Renal cortical epithelial cell (primary cell): ENCODE results near the gene ACYP1. TPM values are rescaled to one million over a fixed set of nuclear protein-coding genes. Genes with fewer than 3 reads are reported as not detected.
"Not testable (repeated sequence)": the region's sequence is repeated elsewhere in the genome, so short reads cannot be mapped to it uniquely, and the experiment has no call there.

Source experiments
- DNase-seq: peaks from one replicate; pipeline ENCODE4 v3.0.0-alpha.2; 2011; ENCODE audit warnings: low read depth
- total RNA-seq: library from RNA; depleted of rRNA; stranded (reverse); fragments of >200 nt; gene quantifications from 2 replicates; pipeline ENCODE4 v1.2.3, GENCODE V29; 2014

Gene ACYP1
- total RNA-seq, 1 donor from 2014 or later: 8.3 TPM

DNA sequence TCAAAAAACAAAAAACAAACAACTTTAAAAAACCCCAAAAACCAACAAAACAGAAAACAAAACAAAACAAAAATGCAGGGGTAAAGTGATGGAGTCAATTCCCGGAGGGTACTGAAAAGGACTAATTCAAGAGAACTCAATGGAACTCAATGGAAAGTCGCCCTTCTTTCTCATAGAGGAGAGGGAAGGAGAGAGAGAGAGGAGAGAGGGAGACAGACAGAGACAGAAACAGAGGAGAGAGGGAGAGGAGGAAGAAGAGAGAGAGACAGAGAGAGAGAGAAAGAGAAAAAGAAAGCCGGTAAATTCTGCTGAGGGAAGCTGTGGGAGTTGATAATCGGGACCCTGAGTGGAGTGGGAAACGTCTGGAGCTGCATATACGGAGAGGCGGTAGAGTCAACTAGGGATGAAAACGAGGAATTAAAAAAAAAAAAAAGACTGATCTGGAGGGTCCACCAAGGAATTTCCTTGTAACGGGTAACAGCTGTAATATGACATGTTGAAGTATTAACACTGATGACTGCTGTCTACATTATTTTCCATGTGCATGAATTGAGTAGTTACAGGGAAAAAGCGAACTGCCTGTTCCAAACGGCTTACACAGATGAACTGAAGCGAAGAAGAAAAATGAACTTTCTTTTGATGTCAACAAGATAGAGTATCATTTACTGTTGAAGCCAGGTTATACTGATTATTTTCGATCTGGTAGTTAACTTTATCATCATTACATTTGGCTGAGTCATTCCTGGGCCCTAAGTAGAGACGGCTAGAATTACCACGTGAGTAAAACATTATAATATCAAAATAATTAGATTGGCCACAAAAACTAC lies 4.7 kb upstream of the ACYP1 start:
- peak; percentile 59 for DNase-seq

DNA sequence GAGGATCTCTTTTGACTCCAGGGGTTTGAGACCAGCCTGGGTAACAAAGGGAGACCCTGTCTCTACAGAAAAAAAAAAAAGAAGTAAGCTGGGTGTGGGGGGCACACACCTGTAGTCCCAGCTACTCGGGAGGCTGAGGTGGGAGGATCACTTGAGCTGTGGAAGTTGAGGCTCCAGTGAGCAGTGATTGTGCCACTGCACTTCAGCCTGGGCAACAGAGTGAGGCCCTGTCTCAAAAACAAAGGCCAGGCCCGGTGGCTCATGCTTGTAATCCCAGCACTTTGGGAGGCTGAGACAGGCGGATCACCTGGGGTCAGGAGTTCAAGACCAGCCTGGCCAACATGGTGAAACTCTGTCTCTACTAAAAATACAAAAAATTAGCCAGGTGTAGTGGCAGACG lies 3.9 kb upstream of the ACYP1 start:
- DNase-seq: not testable (repeated sequence)

DNA sequence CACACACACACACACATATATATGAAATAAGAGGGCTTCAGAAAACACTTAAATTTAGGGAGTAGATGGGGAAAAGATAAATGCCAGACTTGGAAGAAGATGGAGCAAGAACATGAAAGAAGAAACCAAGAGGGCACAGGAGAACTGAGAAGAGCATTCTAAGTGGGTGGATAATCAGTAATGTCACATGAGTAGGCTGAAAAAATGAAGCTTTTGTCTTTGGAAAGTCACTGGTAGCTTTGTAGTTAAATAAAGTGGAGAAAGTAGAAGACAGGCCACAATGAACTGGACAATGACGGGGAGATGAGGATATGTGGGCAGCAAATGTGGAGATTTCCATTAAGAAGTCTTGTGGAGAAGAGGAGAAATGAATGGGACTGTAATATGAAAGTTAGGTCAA lies 3.4 kb upstream of the ACYP1 start:
- no peak for DNase-seq

DNA sequence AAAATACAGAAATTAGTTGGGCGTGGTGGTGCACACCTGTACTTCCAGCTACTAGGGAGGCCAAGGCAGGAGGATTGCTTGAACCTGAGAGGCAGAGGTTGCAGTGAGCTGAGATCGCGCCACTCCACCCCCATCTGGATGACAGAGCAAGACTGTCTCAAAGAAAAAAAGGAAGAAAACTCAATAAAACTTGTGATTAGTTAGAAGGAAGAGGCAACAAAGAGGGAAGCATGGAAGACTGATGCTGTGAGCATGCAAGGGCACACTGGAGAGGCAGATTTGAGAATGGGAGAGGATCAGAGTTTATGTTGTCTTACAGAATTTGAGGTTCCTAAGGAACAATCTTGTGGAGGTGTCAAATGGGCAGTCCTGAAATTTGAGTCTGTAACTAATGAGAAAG lies 2.9 kb upstream of the ACYP1 start:
- no peak for DNase-seq

DNA sequence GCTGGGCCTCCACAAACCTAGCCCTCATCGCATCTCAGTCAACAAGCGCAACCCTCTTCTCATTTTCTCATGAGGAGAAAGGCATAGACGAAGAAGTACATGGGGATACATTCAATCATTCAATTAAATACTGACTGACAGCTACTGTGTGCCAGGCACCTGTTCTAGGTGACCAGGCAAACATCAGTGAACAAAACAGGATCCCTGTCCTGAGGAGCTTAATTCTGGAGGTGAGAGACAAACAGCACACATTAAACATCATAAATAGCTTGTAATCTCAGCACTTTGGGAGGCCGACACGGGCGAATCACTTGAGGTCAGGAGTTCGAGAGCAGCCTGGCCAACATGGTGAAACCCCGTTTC lies 362 bp upstream of the ACYP1 start:
- no peak for DNase-seq

DNA sequence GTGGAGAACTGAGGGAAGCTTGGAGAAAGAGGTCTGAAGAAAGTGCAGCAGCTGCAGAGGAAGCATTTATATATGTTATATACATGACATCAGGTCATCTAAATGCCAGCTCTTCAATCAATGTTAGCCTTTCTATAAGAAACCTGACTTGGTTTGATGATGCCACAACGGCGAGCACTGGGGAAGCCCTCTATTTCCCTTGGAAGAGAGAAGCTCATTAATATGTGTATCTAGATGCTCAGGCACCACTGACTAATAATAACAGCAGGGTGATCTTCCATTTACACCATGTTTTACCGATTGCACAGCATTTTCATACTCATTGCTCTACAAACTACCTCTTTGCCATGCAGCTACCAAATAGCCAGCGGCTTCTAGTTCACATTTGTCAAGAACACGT lies 811 bp downstream of the ACYP1 start:
- no peak for DNase-seq

DNA sequence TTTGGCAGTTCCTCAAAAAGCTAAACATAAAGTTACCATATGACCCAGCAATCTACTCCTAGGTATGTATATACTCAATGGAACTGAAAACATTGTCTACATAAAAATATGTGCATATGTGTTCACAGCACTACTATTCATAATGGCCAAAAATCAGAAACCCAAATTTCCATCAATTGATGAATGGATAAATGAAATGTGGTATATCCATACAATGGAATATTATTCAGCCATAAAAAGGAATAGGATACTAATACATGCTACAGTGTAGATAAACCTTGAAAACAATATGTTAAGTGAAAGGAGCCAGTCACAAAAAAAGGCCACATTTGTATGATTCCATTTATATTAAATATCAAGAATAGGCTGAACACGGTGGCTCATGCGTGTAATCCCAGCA lies 3.4 kb downstream of the ACYP1 start:
- no peak for DNase-seq

DNA sequence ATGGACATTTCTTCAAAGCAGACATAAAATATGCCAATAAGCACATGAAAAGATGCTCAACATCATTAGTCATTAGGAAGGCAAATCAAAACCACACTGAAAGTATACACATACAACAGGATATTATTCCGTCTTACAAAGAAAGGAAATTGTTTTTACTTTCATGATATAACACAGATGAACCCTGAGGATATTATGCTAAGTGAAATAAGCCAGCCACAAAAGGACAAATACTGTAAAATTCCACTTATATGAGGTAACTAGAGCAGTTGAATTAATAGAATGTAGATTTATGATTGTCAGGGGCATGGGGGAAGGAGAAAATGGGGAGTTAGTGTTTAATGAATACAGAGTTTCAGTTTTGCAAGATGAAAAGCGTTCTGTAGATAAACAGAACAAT lies 4.2 kb downstream of the ACYP1 start:
- DNase-seq: peak; percentile 22

DNA sequence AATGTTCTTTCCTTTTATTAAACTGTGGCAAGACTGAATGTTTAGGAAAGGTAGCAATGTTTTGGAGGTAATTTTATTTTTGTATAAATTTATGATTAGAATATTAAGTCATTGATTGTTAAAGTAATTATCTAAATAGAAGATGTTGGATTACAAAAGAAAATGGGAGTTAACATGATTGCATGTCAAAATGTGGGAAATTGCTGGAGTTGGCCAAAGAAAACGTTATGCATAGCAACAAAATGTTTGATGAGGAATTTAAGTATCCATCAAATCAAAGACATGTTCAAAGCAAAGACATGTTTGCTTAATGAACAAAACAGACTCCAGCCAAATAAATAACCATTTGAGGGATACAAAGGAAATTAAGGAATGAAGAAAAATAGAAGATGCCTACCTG lies 9.4 kb downstream of the ACYP1 start:
- no peak for DNase-seq

DNA sequence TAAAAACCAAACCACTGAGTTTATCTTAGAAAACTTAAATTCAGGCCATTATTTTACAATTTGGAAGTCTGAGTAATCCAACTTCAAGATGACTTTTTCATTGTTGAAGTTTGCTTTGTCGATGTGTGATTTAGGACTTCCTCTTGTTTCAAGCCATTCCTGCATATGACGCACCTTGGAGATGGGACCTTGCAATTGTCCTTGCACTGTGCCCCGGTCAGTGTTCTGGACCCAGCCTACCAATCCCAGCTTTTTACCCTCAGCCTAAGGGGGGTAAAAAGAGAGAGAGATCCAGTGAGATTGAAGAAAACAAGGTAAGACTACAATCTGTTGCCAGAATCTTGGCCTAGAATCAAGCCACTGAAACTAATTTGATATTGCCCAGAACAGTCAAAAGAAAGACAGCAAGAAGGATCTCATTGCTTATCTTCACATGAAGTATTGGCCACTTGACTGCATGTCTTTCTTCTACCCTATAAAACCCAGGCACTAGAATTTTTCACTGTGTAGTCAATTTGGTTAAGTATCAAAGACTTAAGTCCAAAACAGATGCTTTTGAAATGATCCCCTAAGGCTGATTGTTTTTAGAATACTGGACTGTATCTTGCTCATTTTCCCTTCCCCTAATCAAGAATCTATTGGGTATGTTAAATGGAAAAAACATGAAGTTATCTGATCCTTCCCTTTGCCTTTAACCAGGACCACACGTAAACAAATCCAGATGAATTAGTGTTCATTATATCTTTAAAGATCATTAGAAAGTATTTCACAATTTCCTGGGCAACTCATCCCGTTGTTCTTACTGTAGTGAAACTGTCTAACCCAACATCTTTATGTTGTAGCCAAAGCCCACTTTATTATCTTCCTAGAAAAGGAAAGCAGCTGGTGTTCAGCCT lies 10.2 kb downstream of the ACYP1 start:
- DNase-seq: no peak

DNA sequence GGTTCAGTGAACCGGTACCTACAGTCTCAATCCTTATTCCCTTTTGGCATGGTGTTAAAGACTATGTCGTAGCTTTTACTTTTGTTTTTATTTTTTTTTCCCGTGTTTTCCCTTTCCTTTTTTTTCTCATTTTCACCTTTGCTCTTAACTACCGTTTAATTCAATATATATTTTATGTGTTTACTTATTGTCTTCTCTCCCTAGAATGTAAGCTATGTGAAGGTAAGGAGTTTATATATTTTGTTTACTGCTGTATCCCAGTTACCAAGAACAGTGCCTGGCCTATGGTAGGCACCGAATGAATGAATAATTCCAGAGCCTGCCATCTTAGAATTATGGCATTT lies 12.3 kb downstream of the ACYP1 start:
- peak; percentile 85 for DNase-seq

DNA sequence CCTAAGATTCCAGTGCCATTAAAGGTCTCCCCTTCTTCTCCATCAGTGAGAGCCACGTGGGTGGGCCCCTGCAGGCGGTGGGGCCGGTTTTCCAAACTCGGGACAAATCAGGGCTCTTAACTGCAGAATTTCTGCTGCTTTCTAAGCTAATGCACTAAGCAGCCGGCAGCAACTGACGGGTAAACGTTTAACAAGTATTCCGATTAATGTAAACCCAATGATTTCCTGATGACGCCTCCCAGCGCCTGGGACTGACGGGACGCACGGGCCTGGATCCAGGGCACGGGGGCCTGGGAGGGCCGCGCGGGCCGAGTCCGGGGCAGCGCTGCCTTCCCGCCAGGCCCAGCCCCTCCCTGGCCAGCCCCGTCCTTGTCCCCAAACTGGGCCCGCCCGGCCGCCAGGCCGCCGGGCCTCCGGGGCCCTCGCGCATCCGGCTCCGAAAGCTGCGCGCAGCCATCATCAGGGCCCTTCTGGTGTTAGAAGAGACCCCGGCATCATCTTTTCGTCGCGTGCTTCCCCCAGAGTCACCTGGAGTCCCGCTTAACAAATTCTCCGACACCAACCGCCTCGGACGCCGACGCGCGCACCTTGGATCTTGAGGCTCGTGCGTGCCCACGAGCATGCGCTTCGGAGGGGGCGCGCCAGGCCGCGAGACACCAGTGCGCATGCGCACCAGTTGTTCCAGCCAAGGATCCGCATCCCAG lies 12.8 kb downstream of the ACYP1 start, which contains the start of gene MLH3:
Gene MLH3, minus strand, starts transcription at position 616 of the 704 bp plus-strand sequence. CDS start 1,812 bp downstream, outside the sequence.
- DNase-seq: peak; percentile 37

DNA sequence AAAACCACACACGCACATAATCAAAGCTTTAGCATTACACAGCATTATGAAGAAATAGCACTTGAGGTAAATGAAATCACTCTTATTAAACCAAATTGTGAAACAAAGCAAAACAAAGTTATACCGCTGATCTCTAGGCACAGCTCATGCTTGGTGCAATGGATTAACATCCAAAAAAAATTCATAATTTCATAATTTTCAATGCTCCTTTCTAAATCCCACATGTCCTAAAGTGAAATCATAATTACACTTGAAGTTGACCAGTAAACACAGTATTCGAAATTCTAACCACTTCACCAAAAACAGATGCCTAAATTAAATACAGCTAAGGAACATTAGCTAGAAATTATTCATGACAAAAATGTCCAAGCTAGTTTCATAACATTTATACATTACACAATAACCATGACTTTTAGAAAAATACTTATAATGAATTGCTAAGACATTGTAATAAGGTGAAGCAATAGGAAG lies 14.1 kb downstream of the ACYP1 start:
- no peak for DNase-seq

DNA sequence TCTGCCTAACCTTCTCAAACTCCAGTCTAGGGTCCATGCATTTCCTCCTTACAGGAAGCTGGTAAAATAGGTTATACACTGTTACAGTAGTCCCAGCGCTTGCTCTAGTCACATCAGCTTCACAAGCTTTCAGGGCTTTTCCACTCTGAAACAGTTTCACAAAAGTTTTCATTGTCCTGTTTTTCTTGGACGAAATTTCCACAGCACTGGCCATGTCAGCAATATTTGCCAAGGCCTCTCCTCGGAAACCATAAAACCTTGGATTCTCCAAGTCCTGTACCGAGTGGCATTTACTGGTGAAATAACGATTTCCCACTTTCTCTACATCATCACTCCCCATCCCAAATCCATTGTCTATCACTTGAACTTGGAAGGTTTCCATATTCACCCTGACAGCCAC lies 14.7 kb downstream of the ACYP1 start:
- no peak for DNase-seq

DNA sequence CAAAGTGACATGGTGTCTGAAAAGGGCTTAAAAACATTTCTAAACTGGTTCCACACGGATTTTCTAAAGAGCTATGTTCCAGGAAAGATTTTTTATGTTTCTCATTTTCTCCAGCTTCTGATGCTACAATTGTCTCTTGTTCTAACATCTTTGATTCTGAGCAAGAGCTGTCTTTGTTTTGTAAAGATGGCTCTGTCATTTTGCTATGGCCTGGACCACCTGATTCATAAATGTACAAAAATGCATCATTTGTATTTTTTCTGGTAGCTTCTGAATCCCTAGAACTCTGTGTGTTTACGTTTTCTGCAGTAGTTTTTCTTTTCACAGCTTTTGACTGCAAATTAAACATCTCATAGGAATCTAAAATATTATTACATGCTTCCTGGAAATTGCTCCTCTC lies 15.7 kb downstream of the ACYP1 start:
- no peak for DNase-seq

DNA sequence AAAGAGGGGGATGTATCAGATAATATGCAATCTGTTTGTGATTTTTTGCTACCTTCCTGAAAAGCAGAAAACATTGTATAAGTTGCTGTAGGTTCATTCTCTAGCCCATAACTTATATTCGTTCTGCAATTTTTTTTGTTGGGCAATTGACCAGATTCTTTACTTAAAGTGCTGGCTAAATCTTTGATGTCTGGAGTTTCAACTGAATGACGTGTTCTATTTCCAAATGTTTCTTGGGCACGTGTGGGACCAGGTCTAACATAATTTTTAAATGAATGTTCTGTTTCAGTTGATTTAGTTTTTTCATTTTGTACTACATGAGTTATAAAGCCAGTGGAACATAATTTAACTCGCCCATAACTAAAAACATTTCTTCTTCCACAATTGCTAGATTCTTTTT lies 16.3 kb downstream of the ACYP1 start:
- DNase-seq: no peak

DNA sequence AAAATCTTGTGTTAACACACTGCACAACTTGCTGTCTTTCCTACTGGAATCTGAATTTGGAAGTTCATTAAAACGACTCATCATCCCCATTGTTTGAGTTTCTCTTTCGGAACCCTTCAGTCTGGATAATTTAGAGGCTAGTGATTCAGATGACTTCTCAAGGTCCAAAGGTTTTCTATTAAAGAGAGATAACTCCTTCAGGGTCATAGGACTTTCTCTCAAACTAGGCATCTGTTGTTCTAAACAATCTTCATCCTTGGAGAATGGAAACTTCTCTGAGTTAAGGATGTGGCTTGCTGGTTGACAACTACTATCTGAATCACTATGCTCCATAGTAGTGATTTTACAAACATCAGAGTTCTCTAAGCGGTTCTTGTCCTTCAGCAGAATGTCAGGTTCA lies 16.9 kb downstream of the ACYP1 start:
- peak; percentile 37 for DNase-seq

DNA sequence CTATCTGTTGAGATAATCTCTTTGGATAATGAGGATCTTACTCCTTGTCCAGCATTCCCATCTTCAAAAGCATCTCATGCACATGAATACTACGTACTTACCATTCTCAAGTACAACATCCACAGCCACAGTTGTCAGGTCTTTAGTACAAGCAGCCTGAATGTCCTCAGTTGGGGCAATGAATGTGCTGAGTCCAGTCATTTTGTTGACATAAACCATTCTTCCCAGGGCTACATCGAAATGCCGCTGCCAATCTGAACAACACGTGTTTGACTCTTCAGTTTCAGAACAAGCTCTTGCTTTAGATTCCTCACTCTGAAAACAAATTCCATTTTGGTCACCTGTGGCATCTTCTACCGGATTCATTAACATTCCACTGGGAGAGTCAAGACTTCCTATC lies 17.5 kb downstream of the ACYP1 start:
- no peak for DNase-seq

DNA sequence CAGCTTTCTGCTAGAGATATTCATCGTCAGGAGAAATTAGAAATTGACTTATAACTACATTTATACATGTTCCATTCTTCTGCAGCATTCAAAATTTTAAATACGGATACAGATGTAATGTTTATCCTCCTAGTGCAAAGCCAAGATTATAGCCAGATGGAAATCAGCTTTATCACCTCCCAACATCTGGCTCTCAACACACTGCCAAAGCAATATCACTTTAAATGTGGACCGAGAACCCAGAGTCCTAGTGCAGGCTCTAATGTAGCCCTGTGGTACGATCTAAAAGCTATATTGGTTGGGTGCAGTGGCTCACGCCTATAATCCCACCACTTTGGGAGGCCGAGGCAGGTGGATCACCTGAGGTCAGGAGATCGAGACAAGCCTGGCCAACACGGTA lies 19.1 kb downstream of the ACYP1 start:
- no peak for DNase-seq

DNA sequence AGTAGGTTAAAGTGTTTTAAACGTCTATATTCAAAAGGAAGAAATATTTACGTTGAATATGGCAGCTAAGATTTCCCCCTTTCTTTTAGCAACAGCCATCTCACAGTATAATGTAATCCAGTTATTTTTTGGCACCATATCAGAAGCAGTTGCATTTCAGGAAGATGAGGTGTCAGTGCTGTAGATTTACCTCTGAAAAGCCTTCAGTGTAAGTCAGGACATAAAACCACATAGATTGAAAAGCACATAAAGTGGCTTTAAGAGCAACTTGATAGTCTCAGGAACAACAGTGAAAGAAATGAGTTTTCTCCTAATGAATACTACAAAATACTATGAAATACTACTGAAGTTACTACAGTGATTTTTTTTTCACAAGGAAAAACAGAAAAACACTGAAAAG lies 19.5 kb downstream of the ACYP1 start:
- peak; percentile 68 for DNase-seq

DNA sequence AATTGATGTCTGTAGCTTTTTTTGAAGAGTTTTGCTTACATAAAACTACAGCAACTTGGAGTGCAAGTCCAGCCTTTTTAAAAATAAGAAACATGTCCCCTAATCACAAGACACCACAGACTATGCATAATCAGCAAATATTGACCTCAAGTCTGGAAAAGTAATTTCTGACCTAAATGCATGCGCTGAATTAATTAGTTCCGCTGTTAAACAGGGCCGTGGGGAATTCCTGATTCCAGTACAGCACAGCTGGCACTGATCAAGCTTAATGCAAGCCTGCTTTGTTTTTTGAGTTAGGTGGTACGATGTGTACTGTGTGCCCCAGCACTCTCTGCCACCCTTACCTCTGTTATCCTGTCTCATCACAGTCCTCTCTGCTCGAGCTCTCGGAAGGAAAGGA lies 21.8 kb downstream of the ACYP1 start:
- DNase-seq: peak; percentile 78

DNA sequence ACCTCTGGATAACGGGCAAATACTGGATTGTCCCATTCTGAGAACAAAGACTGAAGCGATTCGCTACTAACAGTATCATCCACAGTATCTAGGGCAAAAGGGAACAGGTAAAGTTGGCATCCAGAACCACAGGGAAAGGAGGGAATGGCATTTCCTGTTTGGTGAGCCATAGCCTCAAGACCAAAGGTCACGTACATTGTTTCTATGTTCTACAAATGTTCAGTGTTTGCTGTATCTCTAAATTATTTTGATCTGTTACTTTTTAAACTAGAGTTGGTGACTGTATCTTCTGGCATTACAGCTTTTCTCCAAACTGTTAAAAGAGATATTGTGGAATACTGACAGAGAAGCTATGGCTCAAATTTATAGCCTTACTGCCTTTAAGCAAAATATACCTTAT lies 22.2 kb downstream of the ACYP1 start:
- DNase-seq: peak; percentile 87
